HUES48 (cell line): ENCODE results near the gene MSH3.
"Not testable (repeated sequence)": the region's sequence is repeated elsewhere in the genome, so short reads cannot be mapped to it uniquely, and the experiment has no call there.

Experiments
- H3K27ac ChIP-seq: one replicate; pipeline ENCODE4 v1.7.0; 2013; ENCODE audit warnings: low read depth, low read length, inconsistent platforms
- H3K27me3 ChIP-seq: 2 replicates; pipeline ENCODE4 v1.6.1; 2013; ENCODE audit warnings: mild to moderate bottlenecking, low read length; ENCODE audit not compliant: control insufficient read depth, insufficient read depth
- H3K36me3 ChIP-seq: 2 replicates; pipeline ENCODE4 v1.6.1; 2013; ENCODE audit warnings: low read length; ENCODE audit not compliant: control insufficient read depth, insufficient read depth
- H3K4me1 ChIP-seq: 2 replicates; pipeline ENCODE4 v1.6.1; 2013; ENCODE audit warnings: mild to moderate bottlenecking, low read length; ENCODE audit not compliant: control insufficient read depth, insufficient read depth
- H3K4me3 ChIP-seq: 2 replicates; pipeline ENCODE4 v1.5.1; 2013; ENCODE audit warnings: mild to moderate bottlenecking, low read depth, low read length
- H3K9ac ChIP-seq: 2 replicates; pipeline ENCODE4 v1.6.1; 2013; ENCODE audit warnings: mild to moderate bottlenecking, low read depth, low read length, moderate library complexity
- H3K9me3 ChIP-seq: 2 replicates; pipeline ENCODE4 v1.6.1; 2013; ENCODE audit warnings: low read length; ENCODE audit not compliant: control insufficient read depth, insufficient read depth

MSH3 gene

GRCh38 chr5:80656425-80656824 is 2.0 kb downstream of the MSH3 start:
- Histone ChIP-seq H3K9me3 (no peaks in the 10 kb centered on the region), H3K9ac (no peak overlapping the region), H3K4me1 (peaks cover 18% of the 10 kb centered on the region), H3K27me3 (no peaks in the 10 kb centered on the region), H3K36me3 (peaks cover 48% of the 10 kb centered on the region), H3K27ac (peak overlapping the region; percentile 21), H3K4me3 (no peak overlapping the region)

- no peak overlapping the region for H3K27ac ChIP-seq
- H3K4me1 ChIP-seq = peaks cover 11% of the 10 kb centered on the region
- no peaks in the 10 kb centered on the region for H3K27me3 ChIP-seq
- no peak overlapping the region for H3K4me3 ChIP-seq
- peaks cover 54% of the 10 kb centered on the region for H3K36me3 ChIP-seq
- H3K9me3 ChIP-seq = no peaks in the 10 kb centered on the region
- H3K9ac ChIP-seq = no peak overlapping the region
Observed at GRCh38 chr5:80659106-80659505, 4.7 kb downstream of the MSH3 start.

GRCh38 chr5:80660661-80661060 is 6.2 kb downstream of the MSH3 start:
- not testable (repeated sequence) for H3K4me1 ChIP-seq, H3K27ac ChIP-seq, H3K4me3 ChIP-seq, H3K9ac ChIP-seq, H3K9me3 ChIP-seq, H3K27me3 ChIP-seq
- H3K36me3 ChIP-seq = peaks cover 69% of the 10 kb centered on the region

- no peak overlapping the region for H3K27ac ChIP-seq
- no peaks in the 10 kb centered on the region for H3K4me1 ChIP-seq
- H3K9me3 ChIP-seq = no peaks in the 10 kb centered on the region
- no peak overlapping the region for H3K9ac ChIP-seq
- no peaks in the 10 kb centered on the region for H3K27me3 ChIP-seq
- no peak overlapping the region for H3K4me3 ChIP-seq
- H3K36me3 ChIP-seq = peaks cover 76% of the 10 kb centered on the region
Observed at GRCh38 chr5:80662108-80662507, 7.7 kb downstream of the MSH3 start.

- Histone ChIP-seq H3K4me1 (no peaks in the 10 kb centered on the region), H3K27ac (no peak overlapping the region), H3K9ac (no peak overlapping the region), H3K27me3 (no peaks in the 10 kb centered on the region), H3K4me3 (no peak overlapping the region), H3K9me3 (no peaks in the 10 kb centered on the region), H3K36me3 (peaks cover 54% of the 10 kb centered on the region)
Observed at GRCh38 chr5:80665057-80665456, 10.6 kb downstream of the MSH3 start.

- H3K36me3 ChIP-seq = peaks cover 42% of the 10 kb centered on the region
- no peaks in the 10 kb centered on the region for H3K4me1 ChIP-seq
- no peak overlapping the region for H3K27ac ChIP-seq
- H3K9me3 ChIP-seq = no peaks in the 10 kb centered on the region
- H3K27me3 ChIP-seq = no peaks in the 10 kb centered on the region
- no peak overlapping the region for H3K9ac ChIP-seq
- no peak overlapping the region for H3K4me3 ChIP-seq
Observed at GRCh38 chr5:80667384-80667783, 12.9 kb downstream of the MSH3 start.

GRCh38 chr5:80668016-80668969 is 13.8 kb downstream of the MSH3 start:
- Histone ChIP-seq H3K36me3 (peaks cover 48% of the 10 kb centered on the region), H3K27ac (no peak overlapping the region), H3K4me1 (no peaks in the 10 kb centered on the region), H3K27me3 (no peaks in the 10 kb centered on the region), H3K9me3 (no peaks in the 10 kb centered on the region), H3K4me3 (no peak overlapping the region), H3K9ac (no peak overlapping the region)

GRCh38 chr5:80672140-80672736 is 17.8 kb downstream of the MSH3 start:
- no peak overlapping the region for H3K27ac ChIP-seq
- H3K9me3 ChIP-seq = no peaks in the 10 kb centered on the region
- H3K4me3 ChIP-seq = no peak overlapping the region
- H3K27me3 ChIP-seq = no peaks in the 10 kb centered on the region
- H3K4me1 ChIP-seq = no peaks in the 10 kb centered on the region
- no peak overlapping the region for H3K9ac ChIP-seq
- peaks cover 56% of the 10 kb centered on the region for H3K36me3 ChIP-seq

- no peak overlapping the region for H3K9ac ChIP-seq
- H3K27ac ChIP-seq = no peak overlapping the region
- H3K36me3 ChIP-seq = peaks cover 77% of the 10 kb centered on the region
- H3K27me3 ChIP-seq = no peaks in the 10 kb centered on the region
- no peaks in the 10 kb centered on the region for H3K4me1 ChIP-seq
- H3K9me3 ChIP-seq = no peaks in the 10 kb centered on the region
- no peak overlapping the region for H3K4me3 ChIP-seq
Observed at GRCh38 chr5:80676706-80677105, 22.3 kb downstream of the MSH3 start.

GRCh38 chr5:80686757-80687156 is 32.3 kb downstream of the MSH3 start:
- no peak overlapping the region for H3K27ac ChIP-seq
- no peak overlapping the region for H3K9ac ChIP-seq
- no peaks in the 10 kb centered on the region for H3K27me3 ChIP-seq
- H3K4me1 ChIP-seq = peaks cover 8% of the 10 kb centered on the region; the same call in 1 of the 2 replicates
- H3K4me3 ChIP-seq = no peak overlapping the region
- peaks cover 10% of the 10 kb centered on the region; the same call in 1 of the 2 replicates for H3K36me3 ChIP-seq
- H3K9me3 ChIP-seq = no peaks in the 10 kb centered on the region
